GM23338 (cell line): ENCODE measurements around the gene SMIM13. TPM values are rescaled to one million over a fixed set of nuclear protein-coding genes. Genes with fewer than 3 reads are reported as not detected.

ENCODE experiments used
- ATAC-seq: fragments of 200-7000 bp; cut with Tn5 transposase; 3 replicates; pipeline ENCODE4 v1.9.1; 2020
- DNase-seq: peaks from one replicate; pipeline ENCODE4 v3.0.0-alpha.2; 2015; ENCODE audit warnings: low spot score
- H2AFZ ChIP-seq: fragments of 200-600 bp; sonication (generic); 2 replicates; pipeline ENCODE4 v1.8.0; 2016; ENCODE audit warnings: antibody characterized with exemption, mild to moderate bottlenecking, moderate library complexity
- H3F3A ChIP-seq: fragments of 200-600 bp; sonication (generic); replicated peaks from 2 replicates; pipeline ENCODE4 v1.8.0; 2017; ENCODE audit warnings: antibody characterized with exemption, mixed run types, low read depth
- H3K27ac ChIP-seq: fragments of 200-600 bp; sonication (generic); 2 replicates; pipeline ENCODE4 v1.6.1; 2016; ENCODE audit warnings: low read depth
- H3K27me3 ChIP-seq: fragments of 200-600 bp; sonication (generic); 2 replicates; pipeline ENCODE4 v1.8.0; 2016; ENCODE audit warnings: mild to moderate bottlenecking, mixed run types, moderate library complexity; ENCODE audit not compliant: insufficient read depth
- H3K36me3 ChIP-seq: fragments of 200-600 bp; sonication (generic); 2 replicates; pipeline ENCODE4 v1.8.0; 2016; ENCODE audit warnings: mild to moderate bottlenecking; ENCODE audit not compliant: insufficient read depth
- H3K4me1 ChIP-seq: fragments of 200-600 bp; sonication (generic); 2 replicates; pipeline ENCODE4 v1.8.0; 2016; ENCODE audit warnings: mild to moderate bottlenecking, moderate library complexity; ENCODE audit not compliant: insufficient read depth
- H3K4me2 ChIP-seq: fragments of 200-600 bp; sonication (generic); 2 replicates; pipeline ENCODE4 v1.7.1; 2017; ENCODE audit warnings: mixed run types
- H3K4me3 ChIP-seq: fragments of 200-600 bp; sonication (generic); 2 replicates; pipeline ENCODE4 v1.6.1; 2016; ENCODE audit warnings: mixed run types
- H3K79me2 ChIP-seq: fragments of 200-600 bp; sonication (generic); replicated peaks from 2 replicates; pipeline ENCODE4 v1.8.0; 2017; ENCODE audit warnings: mild to moderate bottlenecking; ENCODE audit not compliant: insufficient read depth
- H3K9me2 ChIP-seq: fragments of 200-600 bp; sonication (generic); 2 replicates; pipeline ENCODE4 v1.8.0; 2017; ENCODE audit not compliant: insufficient read depth
- H4K20me1 ChIP-seq: fragments of 200-600 bp; sonication (generic); replicated peaks from 2 replicates; pipeline ENCODE4 v1.8.0; 2017; ENCODE audit warnings: mild to moderate bottlenecking; ENCODE audit not compliant: insufficient read depth
- H3K27ac Mint-ChIP-seq: 2 replicates; pipeline ENCODE4 v1.8.0; 2020; ENCODE audit warnings: inconsistent platforms, mild to moderate bottlenecking, moderate library complexity, mixed read lengths
- H3K27me3 Mint-ChIP-seq: 3 replicates; pipeline ENCODE4 v1.8.0; 2022; ENCODE audit warnings: low read depth, mild to moderate bottlenecking, moderate library complexity, mixed read lengths, inconsistent platforms; ENCODE audit not compliant: insufficient read depth, poor library complexity
- H3K36me3 Mint-ChIP-seq: 3 replicates; pipeline ENCODE4 v1.8.0; 2021; ENCODE audit warnings: low read depth, mild to moderate bottlenecking, inconsistent platforms, moderate library complexity, mixed read lengths
- H3K4me1 Mint-ChIP-seq: 3 replicates; pipeline ENCODE4 v1.8.0; 2020; ENCODE audit warnings: mild to moderate bottlenecking, inconsistent platforms, mixed read lengths
- H3K4me3 Mint-ChIP-seq: 3 replicates; pipeline ENCODE4 v1.8.0; 2021; ENCODE audit warnings: moderate library complexity, mild to moderate bottlenecking, inconsistent platforms, mixed read lengths
- H3K9me3 Mint-ChIP-seq: 3 replicates; pipeline ENCODE4 v1.8.0; 2020; ENCODE audit warnings: moderate library complexity, mild to moderate bottlenecking, inconsistent platforms, mixed read lengths
- CREB1 ChIP-seq: fragments of 250-450 bp; sonication (Bioruptor Pico); IDR thresholded peaks from 2 replicates; pipeline ENCODE4 v1.5.0; 2020; ENCODE audit warnings: low read depth, mild to moderate bottlenecking, moderate library complexity
- ETS1 ChIP-seq: IDR thresholded peaks from 2 replicates; pipeline ENCODE4 v1.6.1; 2016; ENCODE audit warnings: antibody characterized with exemption
- EZH2phosphoT487 ChIP-seq: fragments of 200-600 bp; sonication (generic); IDR thresholded peaks from one replicate; pipeline ENCODE4 v1.8.1; 2018; ENCODE audit warnings: antibody characterized with exemption; ENCODE audit not compliant: unreplicated experiment
- JUNB ChIP-seq: IDR thresholded peaks from one replicate; pipeline ENCODE4 v1.6.1; 2016; ENCODE audit warnings: antibody characterized with exemption; ENCODE audit not compliant: unreplicated experiment
- NANOG ChIP-seq: IDR thresholded peaks from 2 replicates; pipeline ENCODE4 v1.6.1; 2016; ENCODE audit warnings: antibody characterized with exemption, borderline replicate concordance
- POLR2AphosphoS5 ChIP-seq: IDR thresholded peaks from 2 replicates; pipeline ENCODE4 v1.6.1; 2016; ENCODE audit warnings: antibody characterized with exemption, low read depth
- REST ChIP-seq: IDR thresholded peaks from one replicate; pipeline ENCODE4 v1.6.1; 2018; ENCODE audit warnings: antibody characterized with exemption; ENCODE audit not compliant: unreplicated experiment
- STAT1 ChIP-seq: IDR thresholded peaks from one replicate; pipeline ENCODE4 v1.6.1; 2016; ENCODE audit warnings: antibody characterized with exemption; ENCODE audit not compliant: unreplicated experiment
- ZNF331 ChIP-seq: fragments of 250-450 bp; sonication (Bioruptor Pico); IDR thresholded peaks from 2 replicates; pipeline ENCODE4 v1.5.0; 2020; ENCODE audit warnings: low read depth, mild to moderate bottlenecking, moderate library complexity
- polyA plus RNA-seq: library from polyadenylated mRNA; unstranded; fragments of >200 nt; fragmentation: Nextera tagmentation; extraction: Ambion mirVana; gene quantifications from 2 replicates; pipeline ENCODE4 v1.2.1, GENCODE V29; 2016
- total RNA-seq: library from RNA; depleted of rRNA; stranded (reverse); fragments of >200 nt; shearing (Covaris generic); gene quantifications from 2 replicates; pipeline ENCODE4 v1.2.3, GENCODE V29; 2014

The SMIM13 gene
- total and polyA plus RNA-seq, 2 experiments from 2014 or later, result 7.2 to 12.7 TPM

- TF ChIP-seq POLR2AphosphoS5 (no peak), ETS1 (no peak), CREB1 (no peak), STAT1 (no peak), ZNF331 (no peak), REST (no peak)
Measured at GRCh38 chr6:11058406-11058805, 35.2 kb upstream of the SMIM13 start (continued).

- Mint-ChIP-seq H3K27me3 (no peaks in the 10 kb centered on the region), H3K9me3 (no peaks in the 10 kb centered on the region), H3K36me3 (no peaks in the 10 kb centered on the region), H3K4me1 (peaks cover 4% of the 10 kb centered on the region; the same call in 2 of the 3 replicates), H3K4me3 (no peak overlapping the region), H3K27ac (no peak overlapping the region)
- Histone ChIP-seq H4K20me1 (no peaks in the 10 kb centered on the region), H2AFZ (no peak overlapping the region), H3K4me1 (no peaks in the 10 kb centered on the region), H3K4me2 (no peak overlapping the region), H3K36me3 (no peaks in the 10 kb centered on the region), H3K27ac (no peak overlapping the region), H3K79me2 (no peaks in the 10 kb centered on the region), H3K9me2 (no peaks in the 10 kb centered on the region), H3K27me3 (no peaks in the 10 kb centered on the region), H3F3A (no peaks in the 10 kb centered on the region), H3K4me3 (no peak overlapping the region)
- DNase-seq (no peak), ATAC-seq (no peak)
- TF ChIP-seq STAT1 (no peak), JUNB (no peak), NANOG (no peak), POLR2AphosphoS5 (no peak), EZH2phosphoT487 (no peak), ZNF331 (no peak), ETS1 (no peak)
Measured at GRCh38 chr6:11062083-11062482, 31.6 kb upstream of the SMIM13 start.
